NT2/D1 (cell line): ENCODE data around the gene ADAP2.

Source experiments
- SUZ12 ChIP-seq: IDR thresholded peaks from 2 replicates; pipeline ENCODE4 v1.6.1; 2011; ENCODE audit not compliant: insufficient read length, insufficient read depth; ENCODE audit errors: extremely low read depth
- YY1 ChIP-seq: IDR thresholded peaks from 2 replicates; pipeline ENCODE4 v1.6.1; 2011; ENCODE audit not compliant: insufficient read length, insufficient read depth
- ZNF274 ChIP-seq: IDR thresholded peaks from 2 replicates; pipeline ENCODE4 v1.6.1; 2011; ENCODE audit warnings: mild to moderate bottlenecking, low read depth, low read length

GRCh38 chr17:30947796-30948195 is 26.1 kb downstream of the ADAP2 start:
- TF ChIP-seq SUZ12: no peak
- TF ChIP-seq ZNF274: no peak
- TF ChIP-seq YY1: no peak
